HepG2 (cell line): ENCODE data around the gene BTG1. TPM values are rescaled to one million over a fixed set of nuclear protein-coding genes. Genes with fewer than 3 reads are reported as not detected.

Experiments used
- ARID3A ChIP-seq: IDR thresholded peaks from 2 replicates; pipeline ENCODE4 v1.6.1; 2012; ENCODE audit warnings: low read depth, low read length, improper control_type of control experiment
- CBFB ChIP-seq: sonication (generic); formaldehyde crosslinking; IDR thresholded peaks from 2 replicates; pipeline ENCODE4 v1.4.0; 2020; ENCODE audit warnings: missing genetic modification reagents
- CCDC6 ChIP-seq: sonication (generic); formaldehyde crosslinking; IDR thresholded peaks from 2 replicates; pipeline ENCODE4 v1.8.1; 2022; ENCODE audit warnings: mild to moderate bottlenecking, missing genetic modification reagents, moderate library complexity
- DPF2 ChIP-seq: sonication (generic); formaldehyde crosslinking; IDR thresholded peaks from 2 replicates; pipeline ENCODE4 v1.4.0; 2020; ENCODE audit warnings: mild to moderate bottlenecking, low read depth, missing genetic modification reagents, borderline replicate concordance
- FOXA3 ChIP-seq: IDR thresholded peaks from 2 replicates; pipeline ENCODE4 v1.6.1; 2016; ENCODE audit warnings: missing genetic modification reagents, missing compliant biosample characterization
- GPBP1L1 ChIP-seq: sonication (generic); formaldehyde crosslinking; IDR thresholded peaks from 2 replicates; pipeline ENCODE4 v1.5.0; 2020; ENCODE audit warnings: mild to moderate bottlenecking, missing genetic modification reagents
- HOMEZ ChIP-seq: IDR thresholded peaks from 2 replicates; pipeline ENCODE4 v1.6.1; 2016; ENCODE audit warnings: low read depth
- KDM5B ChIP-seq: sonication (generic); formaldehyde crosslinking; IDR thresholded peaks from 2 replicates; pipeline ENCODE4 v1.4.0; 2020; ENCODE audit warnings: missing genetic modification reagents, mild to moderate bottlenecking, borderline replicate concordance
- NFIC ChIP-seq: IDR thresholded peaks from 2 replicates; pipeline ENCODE4 v1.6.1; 2012; ENCODE audit warnings: mild to moderate bottlenecking, low read length, inconsistent platforms
- TEAD3 ChIP-seq: optimal IDR thresholded peaks from 2 replicates; pipeline ENCODE3; 2016; ENCODE audit warnings: borderline replicate concordance
- ZNF234 ChIP-seq: sonication (generic); formaldehyde crosslinking; conservative IDR thresholded peaks from 2 replicates; pipeline ENCODE4 v1.5.1; 2020; ENCODE audit warnings: mild to moderate bottlenecking, missing genetic modification reagents
- ZNF260 ChIP-seq: sonication (generic); formaldehyde crosslinking; IDR thresholded peaks from 2 replicates; pipeline ENCODE4 v1.4.0; 2020; ENCODE audit warnings: missing genetic modification reagents, low read depth, mild to moderate bottlenecking, borderline replicate concordance
- ZNF441 ChIP-seq: sonication (generic); formaldehyde crosslinking; IDR thresholded peaks from 2 replicates; pipeline ENCODE4 v1.7.0; 2021; ENCODE audit warnings: missing genetic modification reagents, borderline replicate concordance
- ZNF546 ChIP-seq: sonication (generic); formaldehyde crosslinking; conservative IDR thresholded peaks from 2 replicates; pipeline ENCODE4 v1.8.1; 2023; ENCODE audit warnings: mild to moderate bottlenecking, missing genetic modification reagents
- ZNF562 ChIP-seq: sonication (generic); formaldehyde crosslinking; IDR thresholded peaks from 2 replicates; pipeline ENCODE4 v1.8.0; 2022; ENCODE audit warnings: missing genetic modification reagents, borderline replicate concordance
- ZNF574 ChIP-seq: sonication (generic); formaldehyde crosslinking; IDR thresholded peaks from 2 replicates; pipeline ENCODE4 v1.4.0; 2020; ENCODE audit warnings: missing genetic modification reagents
- ZNF660 ChIP-seq: sonication (generic); formaldehyde crosslinking; IDR thresholded peaks from 2 replicates; pipeline ENCODE4 v1.5.1; 2020; ENCODE audit warnings: mild to moderate bottlenecking, low read depth, missing genetic modification reagents, borderline replicate concordance
- ZNF746 ChIP-seq: sonication (generic); formaldehyde crosslinking; IDR thresholded peaks from 2 replicates; pipeline ENCODE4 v1.8.0; 2022; ENCODE audit warnings: mild to moderate bottlenecking, missing genetic modification reagents
- ZSCAN12 ChIP-seq: sonication (generic); formaldehyde crosslinking; IDR thresholded peaks from 2 replicates; pipeline ENCODE4 v1.9.0; 2021; ENCODE audit warnings: mild to moderate bottlenecking, missing genetic modification reagents
- polyA plus RNA-seq, 8 experiments: library from polyadenylated mRNA; depleted of rRNA in 3 of 8; stranded (reverse) in 7 of 8; unstranded in 1 of 8; fragments of >200 nt; fragmentation: Illumina TruSeq in 4 of 8; extraction: Trizol in 4 of 8; gene quantifications; 2 replicates each; pipeline versions ENCODE4 v1.2.1 to v1.2.3, GENCODE V29; 2011 to 2016; ENCODE audit warnings: low read depth in 4 of 8, missing spikeins in 1 of 8, mixed read lengths in 1 of 8; ENCODE audit not compliant: insufficient read depth in 1 of 8
- total RNA-seq, 5 experiments: library from RNA; depleted of rRNA; stranded (reverse); fragments of >200 nt; fragmentation: Illumina TruSeq; extraction: Trizol; gene quantifications; 2 replicates each; pipeline ENCODE4 v1.2.3, GENCODE V29; 2016; ENCODE audit warnings: low read depth in 1 of 5

BTG1 gene
- total and polyA plus RNA-seq, 2 of the 13 experiments (the other 11 are each of a cell fraction or from before 2014, with no cell fraction given): 7.5 to 16.7 TPM

- TF ChIP-seq NFIC (no peak), ZNF234 (CRISPR knock-in tag) (no peak), ZNF574 (peak; percentile 83), ZNF746 (CRISPR knock-in tag) (peak; percentile 55; the same call in 1 of the 2 replicates), ZNF260 (CRISPR knock-in tag) (no peak), CCDC6 (CRISPR knock-in tag) (peak; percentile 86), FOXA3 (peak; percentile 73), ZNF546 (no peak), HOMEZ (CRISPR knock-in tag) (peak; percentile 96), KDM5B (CRISPR knock-in tag) (peak; percentile 68; the same call in 1 of the 2 replicates), ZNF441 (CRISPR knock-in tag) (peak; percentile 51; the same call in 1 of the 2 replicates), ZNF562 (CRISPR knock-in tag) (no peak), TEAD3 (CRISPR knock-in tag) (peak; percentile 53), GPBP1L1 (CRISPR knock-in tag) (no peak), ARID3A (no peak), CBFB (CRISPR knock-in tag) (peak; percentile 76), DPF2 (no peak), ZNF660 (CRISPR knock-in tag) (no peak), ZSCAN12 (CRISPR knock-in tag) (no peak; the same call in 1 of the 2 replicates)
Observed at GRCh38 chr12:92145731-92146496, at the start of gene BTG1 (continued).
